ENCODE results near the gene PLPP4. TPM values are rescaled to one million over a fixed set of nuclear protein-coding genes. Genes with fewer than 3 reads are reported as not detected.

Gene PLPP4
- total and polyA plus RNA-seq, 10 donors = not detected

DNA sequence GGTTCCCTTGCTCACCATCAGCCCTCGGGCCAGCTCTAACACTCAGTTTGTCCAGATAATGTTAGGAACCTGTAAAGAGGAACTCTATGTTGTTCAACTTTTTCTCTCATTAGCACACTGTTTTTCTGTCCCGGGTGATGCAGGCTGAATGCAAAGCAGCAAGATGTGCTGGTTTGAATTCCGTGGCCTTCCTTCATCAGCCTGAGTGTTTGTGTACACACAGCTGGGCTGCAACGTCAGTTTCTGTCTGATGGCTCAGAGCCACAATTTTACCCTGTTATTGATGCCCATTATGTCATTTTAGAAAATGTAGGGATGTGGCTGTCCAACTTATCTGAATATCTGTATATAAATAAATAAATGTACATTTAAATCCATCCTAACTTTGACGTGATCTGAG lies 152.0 kb downstream of the PLPP4 start:
- H3K27me3 ChIP-seq (replicated peaks in 1 of 7) = no peaks in the 10 kb centered on the region
- no peaks in the 10 kb centered on the region for H3K9me3 ChIP-seq
- TF ChIP-seq POLR2A (IDR thresholded peaks at IDR 0.05) (no peak), POLR2AphosphoS5 (IDR thresholded peaks at IDR 0.05) (no peak)
- TF ChIP-seq, protein P1, sequence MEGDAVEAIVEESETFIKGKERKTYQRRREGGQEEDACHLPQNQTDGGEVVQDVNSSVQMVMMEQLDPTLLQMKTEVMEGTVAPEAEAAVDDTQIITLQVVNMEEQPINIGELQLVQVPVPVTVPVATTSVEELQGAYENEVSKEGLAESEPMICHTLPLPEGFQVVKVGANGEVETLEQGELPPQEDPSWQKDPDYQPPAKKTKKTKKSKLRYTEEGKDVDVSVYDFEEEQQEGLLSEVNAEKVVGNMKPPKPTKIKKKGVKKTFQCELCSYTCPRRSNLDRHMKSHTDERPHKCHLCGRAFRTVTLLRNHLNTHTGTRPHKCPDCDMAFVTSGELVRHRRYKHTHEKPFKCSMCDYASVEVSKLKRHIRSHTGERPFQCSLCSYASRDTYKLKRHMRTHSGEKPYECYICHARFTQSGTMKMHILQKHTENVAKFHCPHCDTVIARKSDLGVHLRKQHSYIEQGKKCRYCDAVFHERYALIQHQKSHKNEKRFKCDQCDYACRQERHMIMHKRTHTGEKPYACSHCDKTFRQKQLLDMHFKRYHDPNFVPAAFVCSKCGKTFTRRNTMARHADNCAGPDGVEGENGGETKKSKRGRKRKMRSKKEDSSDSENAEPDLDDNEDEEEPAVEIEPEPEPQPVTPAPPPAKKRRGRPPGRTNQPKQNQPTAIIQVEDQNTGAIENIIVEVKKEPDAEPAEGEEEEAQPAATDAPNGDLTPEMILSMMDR (IDR thresholded peaks at IDR 0.05 in 8 of 11, conservative IDR thresholded peaks at IDR 0.05 in 3 of 11) = no peak
- H3K36me3 ChIP-seq = no peaks in the 10 kb centered on the region
- intact Hi-C loops (cut with DNase I; ENCODE audit: low total_unique reads) = no loop called here
- WGBS, 5 donors = 62 to 76% (median 71%) methylated on average over 5 of the region's 5 CpGs
- no peaks in the 10 kb centered on the region for H3K4me1 ChIP-seq
- no peak for DNase-seq
- no peak overlapping the region for H3K4me3 ChIP-seq
- H3K27ac ChIP-seq = no peak overlapping the region

DNA sequence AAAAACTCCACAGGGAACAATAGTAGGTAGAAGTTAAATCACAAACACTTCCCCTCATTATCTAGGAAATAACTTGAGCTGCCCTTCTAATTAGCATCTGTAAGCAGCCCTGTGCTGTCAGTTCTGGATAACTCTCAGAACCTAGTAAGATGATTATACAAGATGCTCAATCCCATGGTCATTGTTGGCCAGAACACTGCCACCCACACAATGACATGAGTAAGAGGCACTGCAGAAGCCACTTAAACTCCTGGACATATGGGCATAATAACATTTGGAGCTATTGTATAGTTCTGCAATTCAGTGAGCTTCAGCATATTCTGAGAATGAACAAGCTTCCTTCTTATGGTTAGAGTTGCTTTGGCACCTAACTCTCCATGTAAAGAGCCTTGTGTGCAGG lies 153.8 kb downstream of the PLPP4 start:
- TF ChIP-seq POLR2AphosphoS5 (IDR thresholded peaks at IDR 0.05) (no peak), POLR2A (IDR thresholded peaks at IDR 0.05) (no peak)
- TF ChIP-seq, protein P1 (IDR thresholded peaks at IDR 0.05 in 8 of 11, conservative IDR thresholded peaks at IDR 0.05 in 3 of 11) = no peak
- no peak overlapping the region for H3K27ac ChIP-seq
- no peaks in the 10 kb centered on the region for H3K27me3 ChIP-seq (replicated peaks in 1 of 7)
- H3K4me1 ChIP-seq = no peaks in the 10 kb centered on the region
- intact Hi-C loops (cut with DNase I; ENCODE audit: low total_unique reads) = no loop called here
- DNase-seq = no peak
- no peaks in the 10 kb centered on the region for H3K36me3 ChIP-seq
- H3K9me3 ChIP-seq = peaks cover 0 to 10% (median 6%) of the 10 kb centered on the region in 8 donors
- no peak overlapping the region for H3K4me3 ChIP-seq

DNA sequence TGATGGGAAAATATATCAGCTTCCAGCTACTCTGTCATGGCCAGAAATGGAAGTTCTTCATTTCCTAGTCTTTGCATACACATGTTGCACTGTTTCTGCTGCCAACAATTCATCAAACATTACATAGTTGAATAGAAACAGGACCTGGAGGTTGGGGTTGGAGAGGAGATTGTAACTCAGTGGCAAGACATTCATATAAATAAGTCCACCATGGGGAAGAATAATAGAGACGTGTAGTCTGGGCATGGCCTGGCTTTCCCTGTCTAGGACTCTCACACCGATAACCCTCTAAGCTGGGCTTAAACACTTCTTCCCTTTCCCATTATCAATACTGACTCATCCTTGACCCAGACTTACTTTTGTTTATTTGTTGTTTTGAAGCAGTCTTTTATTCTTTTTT lies 155.7 kb downstream of the PLPP4 start:
- no peak overlapping the region for H3K27ac ChIP-seq
- intact Hi-C loops (cut with DNase I; ENCODE audit: low total_unique reads) = no loop called here
- no peaks in the 10 kb centered on the region for H3K36me3 ChIP-seq
- H3K4me1 ChIP-seq = no peaks in the 10 kb centered on the region
- peaks cover 7 to 30% (median 25%) of the 10 kb centered on the region in 8 donors for H3K9me3 ChIP-seq
- no peak for TF ChIP-seq POLR2A (IDR thresholded peaks at IDR 0.05)
- no peak for DNase-seq
- WGBS, 5 donors = 77 to 91% (median 84%) methylated on average over 2 of the region's 2 CpGs
- no peaks in the 10 kb centered on the region for H3K27me3 ChIP-seq (replicated peaks in 1 of 7)
- no peak overlapping the region for H3K4me3 ChIP-seq

DNA sequence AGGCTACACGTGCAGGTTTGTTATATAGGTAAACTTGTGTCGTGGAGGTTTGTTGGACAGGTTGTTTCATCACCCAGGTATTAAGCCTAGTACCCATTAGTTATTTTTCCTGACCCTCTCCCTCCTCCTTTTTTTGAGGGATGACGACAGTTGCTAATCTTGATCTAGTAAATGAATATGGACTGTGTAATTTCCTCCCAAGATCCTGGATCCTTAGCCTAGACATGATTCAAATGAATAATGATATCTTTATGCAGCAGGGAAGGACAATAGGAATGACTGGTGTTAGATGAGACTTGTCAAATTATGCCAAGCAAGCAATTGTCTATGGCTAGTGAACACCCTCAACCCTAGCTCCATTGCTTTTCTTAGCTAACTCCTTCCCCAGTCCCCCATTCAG lies 156.2 kb downstream of the PLPP4 start:
- Histone ChIP-seq H3K9me3 (peaks cover 7 to 33% (median 27%) of the 10 kb centered on the region in 8 donors), H3K4me1 (no peaks in the 10 kb centered on the region), H3K27me3 (replicated peaks in 1 of 7) (no peaks in the 10 kb centered on the region), H3K4me3 (no peak overlapping the region), H3K27ac (no peak overlapping the region), H3K36me3 (no peaks in the 10 kb centered on the region)
- intact Hi-C loops (cut with DNase I; ENCODE audit: low total_unique reads) = no loop called here
- no peak for DNase-seq
- TF ChIP-seq POLR2A (IDR thresholded peaks at IDR 0.05) (no peak), POLR2AphosphoS5 (IDR thresholded peaks at IDR 0.05) (no peak)
- TF ChIP-seq, protein P1 (IDR thresholded peaks at IDR 0.05 in 8 of 11, conservative IDR thresholded peaks at IDR 0.05 in 3 of 11) = no peak
- 73 to 87% (median 77%) methylated on average over 3 of the region's 3 CpGs for WGBS, 5 donors

DNA sequence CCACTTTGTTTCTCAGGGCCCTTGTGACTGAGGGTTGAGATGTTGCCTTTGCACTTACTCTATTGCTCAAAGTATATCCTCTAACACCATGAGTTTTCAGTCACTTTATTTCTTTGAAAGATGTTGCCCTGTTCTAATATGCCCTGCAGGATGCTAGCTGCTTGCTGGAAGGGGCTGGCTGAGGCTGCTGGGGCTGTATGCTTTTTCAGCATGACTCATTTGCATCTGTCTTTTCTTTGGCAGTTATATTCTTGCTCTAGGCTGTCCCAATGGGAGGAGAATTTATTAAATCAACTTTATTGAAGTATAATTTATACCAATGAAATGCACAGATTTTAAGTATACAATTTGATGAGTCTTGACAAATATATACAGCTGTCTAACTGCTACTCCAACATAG lies 157.7 kb downstream of the PLPP4 start:
- intact Hi-C loops (cut with DNase I; ENCODE audit: low total_unique reads) = no loop called here
- DNase-seq = no peak
- TF ChIP-seq POLR2A (IDR thresholded peaks at IDR 0.05) (no peak), POLR2AphosphoS5 (IDR thresholded peaks at IDR 0.05) (no peak)
- TF ChIP-seq, protein P1 (IDR thresholded peaks at IDR 0.05 in 8 of 11, conservative IDR thresholded peaks at IDR 0.05 in 3 of 11) = no peak
- no peak overlapping the region for H3K4me3 ChIP-seq
- H3K27ac ChIP-seq = no peak overlapping the region
- no peaks in the 10 kb centered on the region for H3K36me3 ChIP-seq
- H3K9me3 ChIP-seq = peaks cover 7 to 33% (median 27%) of the 10 kb centered on the region in 8 donors
- H3K27me3 ChIP-seq (replicated peaks in 1 of 7) = no peaks in the 10 kb centered on the region
- H3K4me1 ChIP-seq = no peaks in the 10 kb centered on the region
